ENCODE data around the gene PFKFB4. TPM values are rescaled to one million over a fixed set of nuclear protein-coding genes. Genes with fewer than 3 reads are reported as not detected.

The PFKFB4 gene
- total and polyA plus RNA-seq, 2 experiments from 2014 or later, result 9.5 to 14.1 TPM

DNA sequence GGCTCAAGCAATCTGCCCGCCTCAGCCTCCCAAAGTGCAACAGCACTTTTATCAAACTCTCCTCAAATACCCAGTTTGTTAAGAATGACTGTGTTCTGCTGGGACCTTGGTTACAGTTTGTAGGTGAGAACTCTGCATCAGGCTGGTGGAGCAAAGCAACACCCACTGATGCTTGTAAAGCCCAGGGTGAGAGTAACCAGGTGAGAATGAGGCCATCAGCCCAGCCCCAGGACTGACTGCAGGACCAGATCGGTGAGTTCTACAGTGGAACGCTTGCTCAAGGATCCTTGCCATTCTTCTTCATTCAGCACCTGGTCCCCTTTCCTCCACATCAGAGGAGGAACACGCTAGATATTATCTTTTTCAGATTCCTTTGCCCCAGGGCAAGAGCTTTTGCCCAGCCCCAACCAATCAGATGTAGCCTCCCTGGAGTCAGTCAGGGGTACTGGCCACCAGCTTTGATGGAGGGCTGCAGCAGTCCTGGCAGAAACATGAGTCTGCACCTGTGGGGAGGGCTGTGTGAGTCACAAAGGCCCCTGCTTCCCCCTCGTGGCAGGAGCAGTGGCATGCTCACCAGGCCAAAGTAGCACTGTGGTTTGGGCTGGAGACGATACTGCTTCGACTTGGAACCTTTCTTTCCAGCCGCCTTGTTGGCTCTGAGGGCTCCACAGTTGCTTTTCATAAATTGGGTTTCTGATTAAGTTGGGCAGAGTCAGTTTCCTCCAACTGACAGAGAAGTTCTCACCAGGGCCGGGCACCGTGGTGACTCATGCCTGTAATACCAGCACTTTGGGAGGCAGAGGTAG lies 49.1 kb downstream of the PFKFB4 start:
- Histone ChIP-seq H3K9me3 (ENCODE audit: low read depth) (no peaks in the 10 kb centered on the region), H3K4me3 (no peak overlapping the region), H3K27me3 (no peaks in the 10 kb centered on the region), H3K79me2 (peaks cover 7% of the 10 kb centered on the region), H2AFZ (no peak overlapping the region), H4K20me1 (ENCODE audit: insufficient read depth, poor library complexity, severe bottlenecking) (no peaks in the 10 kb centered on the region), H3K9me2 (replicated peaks; ENCODE audit: insufficient read depth) (no peaks in the 10 kb centered on the region), H3K36me3 (replicated peaks; ENCODE audit: insufficient read depth, low read depth) (no peaks in the 10 kb centered on the region), H3K4me1 (ENCODE audit: insufficient read depth) (peaks cover 13% of the 10 kb centered on the region), H3K27ac (peak overlapping the region; percentile 40), H3K4me2 (peak overlapping the region; percentile 53)
- WGBS (ENCODE audit: low lambda C conversion rate, missing lambda C conversion rate), result 30% methylated on average over 10 of the region's 10 CpGs
- TF ChIP-seq EZH2 (IDR thresholded peaks at IDR 0.05; ENCODE audit: borderline replicate concordance), result no peak
- TF ChIP-seq, protein P1, sequence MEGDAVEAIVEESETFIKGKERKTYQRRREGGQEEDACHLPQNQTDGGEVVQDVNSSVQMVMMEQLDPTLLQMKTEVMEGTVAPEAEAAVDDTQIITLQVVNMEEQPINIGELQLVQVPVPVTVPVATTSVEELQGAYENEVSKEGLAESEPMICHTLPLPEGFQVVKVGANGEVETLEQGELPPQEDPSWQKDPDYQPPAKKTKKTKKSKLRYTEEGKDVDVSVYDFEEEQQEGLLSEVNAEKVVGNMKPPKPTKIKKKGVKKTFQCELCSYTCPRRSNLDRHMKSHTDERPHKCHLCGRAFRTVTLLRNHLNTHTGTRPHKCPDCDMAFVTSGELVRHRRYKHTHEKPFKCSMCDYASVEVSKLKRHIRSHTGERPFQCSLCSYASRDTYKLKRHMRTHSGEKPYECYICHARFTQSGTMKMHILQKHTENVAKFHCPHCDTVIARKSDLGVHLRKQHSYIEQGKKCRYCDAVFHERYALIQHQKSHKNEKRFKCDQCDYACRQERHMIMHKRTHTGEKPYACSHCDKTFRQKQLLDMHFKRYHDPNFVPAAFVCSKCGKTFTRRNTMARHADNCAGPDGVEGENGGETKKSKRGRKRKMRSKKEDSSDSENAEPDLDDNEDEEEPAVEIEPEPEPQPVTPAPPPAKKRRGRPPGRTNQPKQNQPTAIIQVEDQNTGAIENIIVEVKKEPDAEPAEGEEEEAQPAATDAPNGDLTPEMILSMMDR (IDR thresholded peaks at IDR 0.05; ENCODE audit: poor library complexity), result peak; percentile 65
- no peak for TF ChIP-seq EZH2phosphoT487 (IDR thresholded peaks at IDR 0.05; ENCODE audit: low read depth, severe bottlenecking, unreplicated experiment)
- DNase-seq (ENCODE audit: low spot score), result peak; percentile 84

- no peaks in the 10 kb centered on the region for H3K36me3 ChIP-seq (replicated peaks; ENCODE audit: insufficient read depth, low read depth)
- H3K4me2 ChIP-seq, result no peak overlapping the region
- no peaks in the 10 kb centered on the region for H3K9me3 ChIP-seq (ENCODE audit: low read depth)
- no peaks in the 10 kb centered on the region for H3K9me2 ChIP-seq (replicated peaks; ENCODE audit: insufficient read depth)
- TF ChIP-seq, protein P1 (IDR thresholded peaks at IDR 0.05; ENCODE audit: poor library complexity), result no peak
- TF ChIP-seq EZH2phosphoT487 (IDR thresholded peaks at IDR 0.05; ENCODE audit: low read depth, severe bottlenecking, unreplicated experiment) (no peak), EZH2 (IDR thresholded peaks at IDR 0.05; ENCODE audit: borderline replicate concordance) (no peak)
- DNase-seq (ENCODE audit: low spot score), result no peak
- WGBS (ENCODE audit: low lambda C conversion rate, missing lambda C conversion rate), result 95% methylated on average over 6 of the region's 6 CpGs
- H3K27me3 ChIP-seq, result no peaks in the 10 kb centered on the region
- peaks cover 13% of the 10 kb centered on the region for H3K4me1 ChIP-seq (ENCODE audit: insufficient read depth)
- H3K27ac ChIP-seq, result no peak overlapping the region
- H4K20me1 ChIP-seq (ENCODE audit: insufficient read depth, poor library complexity, severe bottlenecking), result no peaks in the 10 kb centered on the region
- H3K79me2 ChIP-seq, result peaks cover 13% of the 10 kb centered on the region
- no peak overlapping the region for H3K4me3 ChIP-seq
- H2AFZ ChIP-seq, result no peak overlapping the region
Measured at GRCh38 chr3:48505968-48506504, 50.6 kb downstream of the PFKFB4 start.

DNA sequence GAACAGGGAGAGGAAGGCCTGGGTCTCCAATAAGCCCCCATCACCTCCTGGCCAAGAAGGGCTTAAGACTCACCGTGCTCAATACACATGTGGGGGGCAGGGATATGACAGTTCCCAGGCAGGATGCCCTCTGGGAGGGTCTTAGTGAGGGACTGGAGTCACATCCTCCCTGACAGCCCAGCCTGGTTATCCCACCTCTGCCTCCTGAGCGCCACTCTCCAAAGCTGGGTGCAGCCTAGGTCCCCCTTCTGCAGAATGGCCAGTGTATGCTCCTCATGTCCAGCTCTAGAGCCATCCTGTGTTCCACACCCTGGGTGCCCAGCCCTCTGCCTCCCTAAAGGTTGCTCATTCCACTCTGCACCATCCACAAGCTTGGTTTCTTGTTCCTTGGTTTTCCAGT lies 51.5 kb downstream of the PFKFB4 start:
- peaks cover 13% of the 10 kb centered on the region for H3K4me1 ChIP-seq (ENCODE audit: insufficient read depth)
- 71% methylated on average over 2 of the region's 2 CpGs for WGBS (ENCODE audit: low lambda C conversion rate, missing lambda C conversion rate)
- TF ChIP-seq EZH2 (IDR thresholded peaks at IDR 0.05; ENCODE audit: borderline replicate concordance) (no peak), EZH2phosphoT487 (IDR thresholded peaks at IDR 0.05; ENCODE audit: low read depth, severe bottlenecking, unreplicated experiment) (no peak)
- TF ChIP-seq, protein P1 (IDR thresholded peaks at IDR 0.05; ENCODE audit: poor library complexity), result no peak
- no peaks in the 10 kb centered on the region for H3K9me2 ChIP-seq (replicated peaks; ENCODE audit: insufficient read depth)
- peaks cover 13% of the 10 kb centered on the region for H3K79me2 ChIP-seq
- H3K27ac ChIP-seq, result no peak overlapping the region
- no peaks in the 10 kb centered on the region for H3K9me3 ChIP-seq (ENCODE audit: low read depth)
- no peaks in the 10 kb centered on the region for H3K27me3 ChIP-seq
- no peak for DNase-seq (ENCODE audit: low spot score)
- H4K20me1 ChIP-seq (ENCODE audit: insufficient read depth, poor library complexity, severe bottlenecking), result no peaks in the 10 kb centered on the region
- H3K4me2 ChIP-seq, result peak overlapping the region; percentile 99
- H2AFZ ChIP-seq, result no peak overlapping the region
- H3K36me3 ChIP-seq (replicated peaks; ENCODE audit: insufficient read depth, low read depth), result no peaks in the 10 kb centered on the region
- H3K4me3 ChIP-seq, result no peak overlapping the region

All from hepatocyte (in vitro differentiated cells).